ENCODE measurements around the gene TM9SF4. TPM values are rescaled to one million over a fixed set of nuclear protein-coding genes. Genes with fewer than 3 reads are reported as not detected.

Gene TM9SF4
- total and polyA plus RNA-seq, 8 donors, result 56.2 to 63.5 (median 60.1) TPM

- Histone ChIP-seq H3K27me3 (no peaks in the 10 kb centered on the region), H3K27ac (no peak overlapping the region), H3K4me1 (no peaks in the 10 kb centered on the region), H3K4me3 (no peak overlapping the region), H3K9me3 (no peaks in the 10 kb centered on the region), H3K36me3 (no peaks in the 10 kb centered on the region)
- DNase-seq (no peak), ATAC-seq (no peak)
- TF ChIP-seq CTCF (IDR thresholded peaks at IDR 0.05), result no peak
- intact Hi-C loops (cut with DNase I), result no loop called here
These were observed 70.4 kb downstream of the TM9SF4 start for GRCh38 chr20:32179934-32180333.

GRCh38 chr20:32181606-32182005 is 72.1 kb downstream of the TM9SF4 start:
- Histone ChIP-seq H3K4me3 (no peak overlapping the region), H3K9me3 (no peaks in the 10 kb centered on the region), H3K4me1 (no peaks in the 10 kb centered on the region), H3K27ac (no peak overlapping the region), H3K27me3 (no peaks in the 10 kb centered on the region), H3K36me3 (no peaks in the 10 kb centered on the region)
- DNase-seq (no peak), ATAC-seq (no peak)
- no peak for TF ChIP-seq CTCF (IDR thresholded peaks at IDR 0.05)
- intact Hi-C loops (cut with DNase I), result no loop called here

DNA sequence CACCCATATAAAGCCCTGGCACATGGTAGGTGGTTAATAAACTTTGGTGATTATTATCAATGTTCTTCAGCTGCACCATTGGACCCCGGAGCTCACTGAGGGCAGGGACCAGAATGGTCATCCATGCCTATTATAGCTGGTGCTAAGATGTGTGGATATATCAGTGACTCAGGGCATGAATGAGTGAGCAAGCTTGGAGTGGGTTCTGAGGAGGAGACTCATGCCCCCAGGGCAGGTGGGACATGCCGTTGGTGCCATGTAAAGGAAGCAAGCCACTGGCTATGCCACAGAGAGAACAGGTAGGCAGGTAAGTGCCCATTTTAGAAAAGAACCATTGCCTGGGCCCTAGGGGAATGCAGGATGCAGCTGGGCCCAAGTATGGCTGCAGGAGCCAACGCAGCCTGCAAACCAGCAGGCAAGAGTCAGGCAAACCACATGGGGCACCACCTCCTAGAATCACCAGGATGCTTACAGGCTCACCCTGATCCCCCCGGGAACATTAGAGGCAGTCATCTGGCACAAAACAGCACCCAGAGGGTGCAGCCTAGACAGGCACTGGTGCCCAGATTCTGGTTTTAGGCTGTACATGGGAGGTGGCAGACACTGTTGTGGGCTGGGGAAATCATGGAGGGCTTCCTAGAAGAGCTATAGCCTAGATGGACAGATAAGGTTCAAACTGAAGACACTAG is 74.6 kb downstream of the TM9SF4 start:
- Histone ChIP-seq H3K4me3 (no peak overlapping the region), H3K36me3 (no peaks in the 10 kb centered on the region), H3K9me3 (no peaks in the 10 kb centered on the region), H3K27ac (no peak overlapping the region), H3K27me3 (no peaks in the 10 kb centered on the region), H3K4me1 (peaks cover 4 to 6% of the 10 kb centered on the region in 2 donors)
- intact Hi-C loops (cut with DNase I), result no loop called here
- no peak for DNase-seq
- no peak for TF ChIP-seq CTCF (IDR thresholded peaks at IDR 0.05)
- no peak for ATAC-seq

GRCh38 chr20:32184961-32185603 is 75.6 kb downstream of the TM9SF4 start:
- no peaks in the 10 kb centered on the region for H3K36me3 ChIP-seq
- no peak overlapping the region for H3K27ac ChIP-seq
- no peak for DNase-seq
- TF ChIP-seq CTCF (IDR thresholded peaks at IDR 0.05), result no peak
- H3K27me3 ChIP-seq, result no peaks in the 10 kb centered on the region
- H3K9me3 ChIP-seq, result no peaks in the 10 kb centered on the region
- ATAC-seq, result no peak
- no peak overlapping the region for H3K4me3 ChIP-seq
- intact Hi-C loops (cut with DNase I), result no loop called here
- H3K4me1 ChIP-seq, result peaks cover 9 to 16% of the 10 kb centered on the region in 2 donors

- Histone ChIP-seq H3K9me3 (no peaks in the 10 kb centered on the region), H3K27ac (no peak overlapping the region), H3K36me3 (peaks cover 0 to 2% of the 10 kb centered on the region in 2 donors), H3K4me1 (peaks cover 13 to 29% of the 10 kb centered on the region in 2 donors), H3K4me3 (no peak overlapping the region), H3K27me3 (no peaks in the 10 kb centered on the region)
- intact Hi-C loops (cut with DNase I), result no loop called here
- DNase-seq, result no peak
- no peak for TF ChIP-seq CTCF (IDR thresholded peaks at IDR 0.05)
- no peak for ATAC-seq
These were observed 77.0 kb downstream of the TM9SF4 start for GRCh38 chr20:32186506-32186905.
